Ecto neural progenitor cell (in vitro differentiated cells): ENCODE results near the gene ABCF3.
"Not testable (repeated sequence)": the region's sequence is repeated elsewhere in the genome, so short reads cannot be mapped to it uniquely, and the experiment has no call there.

ENCODE experiments used
- DNase-seq: peaks from one replicate; pipeline ENCODE4 v3.0.0-alpha.2; 2018; ENCODE audit warnings: low spot score

Gene ABCF3

GRCh38 chr3:184186184-184186901 is at the start of gene ABCF3:
TSS of gene ABCF3 (plus strand) at chr3:184186199. CDS start at chr3:184186208, 9 bp downstream.
- no peak for DNase-seq

DNA sequence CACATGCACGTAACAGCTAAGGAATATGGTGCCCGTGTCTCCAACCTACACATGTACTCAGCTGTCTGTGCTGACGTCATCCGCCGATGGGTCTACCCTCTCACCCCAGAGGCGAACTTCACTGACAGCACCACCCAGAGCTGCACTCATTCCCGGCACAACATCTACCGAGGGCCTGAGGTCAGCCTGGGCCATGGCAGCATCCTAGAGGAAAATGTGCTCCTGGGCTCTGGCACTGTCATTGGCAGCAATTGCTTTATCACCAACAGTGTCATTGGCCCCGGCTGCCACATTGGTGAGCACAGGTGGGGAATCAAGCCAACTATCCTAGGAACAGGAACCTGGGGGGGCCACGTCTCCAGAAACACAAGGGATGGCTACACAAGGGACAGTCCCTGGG is 45.6 kb upstream of the ABCF3 start:
- DNase-seq: no peak

- DNase-seq: no peak
Measured at GRCh38 chr3:184142199-184142598, 43.8 kb upstream of the ABCF3 start.

- no peak for DNase-seq
Measured at GRCh38 chr3:184143327-184143726, 42.7 kb upstream of the ABCF3 start.

- no peak for DNase-seq
Measured at GRCh38 chr3:184144505-184144904, 41.5 kb upstream of the ABCF3 start.

DNA sequence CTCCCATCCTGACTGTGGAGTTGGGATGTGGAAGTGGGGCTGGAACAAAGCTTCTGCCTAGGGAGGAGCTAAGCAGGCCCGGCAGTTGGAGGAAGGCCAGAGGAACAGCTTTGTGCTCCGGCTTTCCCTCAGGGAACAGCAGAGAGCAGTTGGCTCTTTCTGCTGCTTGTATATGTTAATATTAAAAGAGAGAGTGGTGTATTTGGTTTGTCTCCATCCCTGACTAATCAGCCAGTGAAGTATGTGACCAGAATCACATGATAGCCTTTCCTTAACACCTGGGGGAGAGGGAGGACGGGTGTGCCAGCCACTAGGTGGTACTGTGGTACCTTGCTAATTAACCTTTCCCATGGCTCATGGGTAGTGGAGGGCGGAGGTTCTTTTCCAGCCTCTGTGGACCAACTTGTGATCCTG is 40.9 kb upstream of the ABCF3 start:
- no peak for DNase-seq

DNA sequence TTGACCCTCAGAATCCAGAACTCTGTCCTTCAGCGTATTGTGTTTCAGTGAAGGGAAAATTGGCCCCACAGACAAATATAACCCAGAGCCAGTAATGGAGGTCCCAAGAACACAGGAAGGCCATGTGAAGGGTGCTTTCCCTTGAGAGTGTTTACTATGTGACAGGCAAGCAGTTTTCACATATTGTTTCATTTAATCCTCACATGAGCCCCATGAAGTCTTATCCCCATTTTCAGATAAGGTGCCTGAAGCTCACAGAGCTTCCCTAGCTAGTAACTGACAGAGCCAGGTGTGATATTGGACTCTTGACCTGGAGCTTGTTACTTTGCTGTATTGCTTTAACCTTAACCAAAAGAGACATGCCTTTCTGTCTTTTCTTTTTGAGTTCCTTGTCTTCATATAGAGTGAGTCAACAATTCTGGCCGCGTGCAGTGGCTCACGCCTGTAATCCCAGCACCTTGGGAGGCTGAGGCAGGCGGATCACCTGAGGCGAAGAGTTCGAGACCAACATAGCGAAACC is 40.2 kb upstream of the ABCF3 start:
- DNase-seq: no peak

GRCh38 chr3:184148076-184148475 is 37.9 kb upstream of the ABCF3 start:
- no peak for DNase-seq

GRCh38 chr3:184149123-184149522 is 36.9 kb upstream of the ABCF3 start:
- DNase-seq: no peak

DNA sequence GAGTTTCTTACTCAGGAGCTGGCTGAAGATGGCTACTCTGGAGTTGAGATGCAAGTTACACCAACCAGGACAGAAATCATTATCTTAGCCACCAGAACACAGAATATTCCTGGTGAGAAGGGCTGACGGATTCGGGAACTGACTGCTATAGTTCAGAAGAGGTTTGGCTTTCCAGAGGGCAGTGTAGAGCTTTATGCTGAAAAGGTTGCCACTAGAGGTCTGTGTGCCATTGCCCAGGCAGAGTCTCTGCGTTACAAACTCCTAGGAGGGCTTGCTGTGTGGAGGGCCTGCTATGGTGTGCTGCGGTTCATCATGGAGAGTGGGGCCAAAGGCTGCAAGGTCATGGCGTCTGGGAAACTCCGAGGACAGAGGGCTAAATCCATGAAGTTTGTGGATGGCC is 36.2 kb upstream of the ABCF3 start:
- DNase-seq: not testable (repeated sequence)

DNA sequence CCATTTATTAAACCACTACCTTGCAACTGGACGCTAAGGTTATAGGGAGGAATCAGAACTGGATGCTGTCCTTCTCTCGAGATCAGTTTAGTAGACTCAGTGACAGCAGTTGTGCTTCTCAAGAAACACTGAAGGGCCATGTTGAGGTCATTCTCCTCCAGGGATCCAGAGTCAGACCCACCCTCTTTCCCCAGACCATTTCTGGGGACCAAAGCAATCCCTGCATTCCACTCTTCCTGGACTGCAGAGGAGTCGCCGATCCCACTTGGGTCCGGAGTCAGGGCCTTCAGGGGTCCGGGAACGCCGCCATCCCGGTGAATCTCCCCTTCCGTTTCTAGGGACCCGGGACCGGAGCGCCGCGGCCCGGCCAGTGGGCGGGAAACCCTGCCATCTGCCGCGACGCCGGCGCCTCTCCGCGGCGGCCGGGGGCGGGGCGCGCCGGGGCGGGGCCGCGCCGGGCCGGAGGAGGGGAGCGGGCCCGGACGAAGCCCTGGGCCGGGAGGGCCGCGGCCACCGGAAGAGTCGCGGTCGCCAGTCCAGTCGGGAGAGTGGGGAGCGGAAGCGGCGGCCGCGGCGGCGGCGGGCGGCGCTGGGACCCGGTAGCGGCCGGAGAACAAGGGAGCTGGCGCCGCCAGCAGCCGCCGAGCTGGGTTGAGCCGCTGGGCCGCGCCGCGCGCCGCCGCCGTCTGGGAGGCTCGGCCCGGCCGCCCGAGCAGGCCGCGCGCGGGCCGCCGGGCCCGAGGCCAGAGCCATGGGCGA is 30.9 kb upstream of the ABCF3 start, which contains the start of gene DVL3:
Gene DVL3, plus strand, starts transcription at position 493 of the 759 bp plus-strand sequence. Its CDS starts 259 bp downstream, at position 752.
- DNase-seq: peak; percentile 81

DNA sequence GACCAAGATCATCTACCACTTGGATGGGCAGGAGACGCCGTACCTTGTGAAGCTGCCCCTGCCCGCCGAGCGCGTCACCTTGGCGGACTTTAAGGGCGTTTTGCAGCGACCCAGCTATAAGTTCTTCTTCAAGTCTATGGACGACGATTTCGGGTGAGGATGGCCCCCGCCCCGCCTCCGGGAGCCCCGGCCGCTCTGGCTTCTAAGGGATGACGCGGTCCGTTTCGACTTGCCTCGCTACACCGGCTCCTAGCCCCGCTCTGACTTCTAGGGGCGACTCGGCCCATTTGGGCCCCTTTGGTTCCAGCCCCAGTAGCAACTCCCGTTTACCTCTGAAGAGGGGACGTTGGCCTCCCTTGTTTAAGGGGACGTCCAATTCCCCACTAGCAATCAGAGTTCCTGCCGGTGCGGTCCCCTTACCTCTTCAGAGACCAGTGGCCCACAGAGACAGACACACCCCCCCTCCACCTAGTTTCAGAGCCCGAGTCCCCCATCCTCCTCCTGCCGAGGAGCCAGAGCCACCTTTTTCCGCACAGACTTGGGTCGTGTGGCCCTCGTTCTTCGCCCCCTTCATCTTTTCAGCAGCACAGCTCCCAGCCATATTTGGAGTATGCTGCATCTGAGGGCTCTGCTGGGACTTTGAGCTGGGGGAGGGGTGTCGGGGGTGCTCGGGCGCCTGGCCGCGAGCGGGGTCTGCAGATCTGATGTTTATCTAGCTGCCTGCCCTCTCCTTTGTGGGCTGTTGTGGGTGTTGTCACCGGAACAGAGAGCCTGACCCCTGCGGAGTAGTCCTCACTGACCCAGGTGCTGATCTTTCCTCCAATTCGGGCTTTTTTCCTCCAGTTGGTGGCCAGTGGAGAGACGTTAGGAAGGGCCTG is 30.1 kb upstream of the ABCF3 start:
- DNase-seq: peak; percentile 63

- peak; percentile 73 for DNase-seq
Measured at GRCh38 chr3:184156522-184156955, 29.5 kb upstream of the ABCF3 start.

DNA sequence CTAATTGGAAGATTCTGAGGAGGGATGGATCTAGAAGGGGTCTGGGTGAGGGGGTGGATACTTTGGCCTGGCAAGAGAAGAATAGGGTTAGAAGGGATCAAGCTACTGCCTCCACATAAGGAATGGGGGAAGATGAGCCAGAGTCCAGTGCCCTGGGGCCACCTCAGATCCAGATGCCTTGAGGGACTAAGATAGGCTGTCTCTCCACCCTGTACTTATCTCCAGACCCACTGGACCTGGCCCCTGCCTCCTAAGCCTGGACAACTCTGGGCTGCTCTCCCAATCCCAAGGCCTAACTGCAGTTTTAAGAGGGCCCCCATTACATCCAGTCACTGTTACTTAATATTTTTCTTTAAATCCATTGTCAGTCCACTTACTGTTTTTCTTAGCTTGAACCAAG is 28.8 kb upstream of the ABCF3 start:
- no peak for DNase-seq

- no peak for DNase-seq
Measured at GRCh38 chr3:184158404-184158803, 27.6 kb upstream of the ABCF3 start.

- DNase-seq: no peak
Measured at GRCh38 chr3:184160456-184160855, 25.5 kb upstream of the ABCF3 start.

DNA sequence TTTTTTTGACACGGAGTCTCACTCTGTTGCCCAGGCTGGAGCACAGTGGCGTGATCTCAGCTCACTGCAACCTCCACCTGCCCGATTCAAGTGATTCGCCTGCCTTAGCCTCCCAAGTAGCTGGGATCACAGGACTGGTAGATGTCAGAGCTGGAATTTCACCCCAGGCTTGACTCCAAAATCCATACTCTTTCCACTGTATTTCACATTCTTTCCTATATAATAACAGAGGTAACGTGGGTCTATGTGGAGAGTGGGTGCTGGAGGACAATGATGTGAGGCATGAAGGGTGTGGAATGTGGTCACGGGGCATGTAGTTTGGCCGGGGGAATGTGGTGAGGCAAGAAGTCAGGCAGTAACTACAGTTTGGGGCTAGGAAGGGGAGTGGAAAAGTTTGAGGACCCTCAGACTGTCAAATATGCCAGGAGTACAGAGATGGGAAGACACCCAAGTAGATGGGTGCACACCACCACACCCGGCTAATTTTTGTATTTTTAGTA is 23.4 kb upstream of the ABCF3 start:
- DNase-seq: not testable (repeated sequence)

DNA sequence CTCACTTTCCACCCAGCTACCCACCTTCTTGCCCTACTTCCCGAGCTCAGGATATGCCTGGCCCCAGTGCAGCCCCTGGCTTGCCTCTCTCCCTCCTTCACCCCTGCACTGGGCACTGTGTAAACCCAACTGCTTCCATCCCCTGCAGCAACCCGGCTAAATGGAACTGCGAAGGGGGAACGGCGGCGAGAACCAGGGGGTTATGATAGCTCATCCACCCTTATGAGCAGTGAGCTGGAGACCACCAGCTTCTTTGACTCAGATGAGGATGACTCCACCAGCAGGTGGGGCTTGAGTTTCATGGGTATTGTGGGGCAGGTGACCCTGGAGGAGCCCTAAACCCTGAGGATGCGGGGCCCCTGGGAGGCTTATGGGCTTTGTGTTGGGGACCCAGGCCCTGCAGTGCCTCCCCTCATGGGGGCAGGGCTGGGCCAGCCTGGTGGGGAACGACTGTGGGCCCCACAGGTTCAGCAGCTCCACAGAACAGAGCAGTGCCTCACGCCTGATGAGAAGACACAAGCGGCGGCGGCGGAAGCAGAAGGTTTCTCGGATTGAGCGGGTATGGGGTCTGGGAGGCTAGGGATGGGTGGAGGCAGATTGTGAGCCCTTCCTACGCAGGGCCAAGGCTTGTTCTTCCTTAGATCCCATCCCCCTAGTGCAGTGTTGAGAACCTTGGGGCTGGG is 21.2 kb upstream of the ABCF3 start:
- no peak for DNase-seq

GRCh38 chr3:184165543-184165942 is 20.5 kb upstream of the ABCF3 start:
- DNase-seq: no peak

GRCh38 chr3:184166671-184167070 is 19.3 kb upstream of the ABCF3 start:
- no peak for DNase-seq

DNA sequence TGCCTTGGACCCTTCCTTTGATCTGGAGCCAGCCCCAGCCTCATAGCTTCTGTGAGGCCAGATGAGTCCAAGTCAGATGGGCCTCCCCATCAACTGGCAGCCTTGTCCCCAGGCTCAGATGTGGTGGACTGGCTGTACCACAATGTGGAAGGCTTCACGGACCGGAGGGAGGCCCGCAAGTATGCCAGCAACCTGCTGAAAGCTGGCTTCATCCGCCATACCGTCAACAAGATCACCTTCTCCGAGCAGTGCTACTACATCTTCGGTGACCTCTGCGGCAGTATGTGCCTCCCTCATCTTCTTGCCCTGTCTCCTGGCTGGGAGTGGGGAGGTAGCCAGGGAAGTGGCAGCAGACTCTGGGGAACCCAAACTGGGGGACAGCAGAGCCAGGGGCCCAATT is 18.2 kb upstream of the ABCF3 start:
- no peak for DNase-seq
